NCI-H748 (cell line): Measurements from ENCODE around the gene PIAS3.

ENCODE experiments used
- DNase-seq: peaks from one replicate; lab custom pipeline; 2025; ENCODE audit not compliant: unreplicated experiment; lab: John Stamatoyannopoulos, UW

PIAS3 gene

DNA sequence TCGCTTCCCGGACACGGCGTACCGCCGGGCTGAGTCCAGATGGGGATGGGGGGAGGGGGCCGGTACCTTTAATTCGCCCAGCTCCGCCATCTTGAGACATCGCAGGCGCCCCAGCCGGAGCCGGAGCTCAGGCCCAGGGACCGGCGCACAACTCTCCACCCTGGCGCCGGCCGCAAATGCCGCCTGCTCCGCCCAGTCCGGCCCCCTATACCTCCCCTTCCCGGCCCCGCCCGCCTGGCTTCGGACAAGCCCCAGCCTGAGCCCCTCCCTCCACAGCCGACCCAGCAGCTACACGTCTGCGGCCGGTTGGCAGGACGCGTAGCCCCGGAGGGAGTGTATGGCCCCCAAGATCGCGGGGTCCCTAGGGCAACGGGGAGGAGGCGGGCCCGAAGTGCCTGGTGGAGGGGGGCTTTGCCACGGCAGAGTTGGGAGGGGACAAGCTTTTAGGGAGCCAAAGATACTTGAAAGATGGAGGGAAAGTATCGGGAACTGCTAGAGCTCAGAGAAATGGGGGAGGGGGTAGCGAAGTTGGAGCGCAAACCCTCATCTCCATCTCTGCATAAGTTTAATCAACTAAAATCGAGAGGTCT lies at the start of gene PIAS3:
Gene PIAS3 (minus strand): TSS at position 181 of the 590 bp plus-strand sequence. CDS start 91 bp downstream, at position 90.
- peak; percentile 95 for DNase-seq

DNA sequence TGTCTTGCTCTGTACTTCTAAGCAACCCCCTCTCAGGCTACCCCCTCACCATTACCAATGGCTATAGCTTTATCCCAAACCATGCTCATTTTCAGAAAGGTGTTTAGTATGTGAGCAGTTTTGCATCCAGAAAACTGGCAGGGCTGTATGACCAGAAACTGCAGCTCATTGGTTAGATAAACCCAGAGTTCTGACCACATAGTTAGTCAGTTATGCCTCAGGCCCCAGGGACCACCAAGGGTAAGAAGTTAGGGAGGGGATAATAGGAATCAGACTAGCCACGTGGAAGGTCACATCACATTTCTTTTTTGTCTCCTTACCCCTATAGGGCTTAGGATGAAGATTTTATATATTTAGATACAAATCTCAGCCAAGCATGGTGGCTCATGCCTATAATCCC lies 49.8 kb upstream of the PIAS3 start:
- no peak for DNase-seq

DNA sequence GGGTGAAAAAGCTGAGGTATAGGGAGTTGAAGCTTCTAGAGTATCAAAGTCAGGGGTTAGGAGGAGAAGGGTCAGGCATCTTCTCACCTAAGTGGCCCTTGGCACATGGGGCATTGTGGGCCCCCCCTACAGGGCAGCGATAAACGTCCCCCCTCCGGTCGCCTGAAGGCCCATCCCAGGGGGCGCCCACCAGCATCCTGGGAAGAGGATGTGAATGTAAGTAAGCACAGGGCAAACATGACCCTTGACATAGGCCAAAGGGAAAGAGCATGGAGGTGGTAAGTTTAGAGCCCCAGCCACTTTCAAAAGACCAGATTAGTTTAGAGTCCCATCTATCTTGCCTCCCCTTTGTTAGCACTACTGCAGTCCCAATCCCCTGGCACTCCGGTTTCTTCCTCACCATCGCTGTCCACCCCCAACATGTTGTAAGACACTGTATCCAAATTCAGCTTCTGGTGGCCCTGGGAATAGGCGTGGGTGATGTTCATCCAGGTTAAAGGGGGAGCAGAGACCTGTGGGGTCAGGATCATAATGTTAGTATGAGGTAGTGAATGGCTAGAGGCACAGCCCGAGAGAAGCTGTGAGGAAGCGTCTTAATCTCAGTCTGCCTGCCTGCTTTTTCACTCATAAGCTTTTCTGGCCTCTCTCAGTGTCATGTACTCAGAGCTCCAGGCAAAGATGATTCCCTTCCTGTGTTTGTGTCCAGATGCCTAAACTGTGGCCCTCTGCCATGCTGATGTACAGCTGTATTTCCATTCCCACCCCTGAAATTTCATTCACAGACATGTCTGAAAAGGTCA lies 48.3 kb upstream of the PIAS3 start:
- DNase-seq = no peak

DNA sequence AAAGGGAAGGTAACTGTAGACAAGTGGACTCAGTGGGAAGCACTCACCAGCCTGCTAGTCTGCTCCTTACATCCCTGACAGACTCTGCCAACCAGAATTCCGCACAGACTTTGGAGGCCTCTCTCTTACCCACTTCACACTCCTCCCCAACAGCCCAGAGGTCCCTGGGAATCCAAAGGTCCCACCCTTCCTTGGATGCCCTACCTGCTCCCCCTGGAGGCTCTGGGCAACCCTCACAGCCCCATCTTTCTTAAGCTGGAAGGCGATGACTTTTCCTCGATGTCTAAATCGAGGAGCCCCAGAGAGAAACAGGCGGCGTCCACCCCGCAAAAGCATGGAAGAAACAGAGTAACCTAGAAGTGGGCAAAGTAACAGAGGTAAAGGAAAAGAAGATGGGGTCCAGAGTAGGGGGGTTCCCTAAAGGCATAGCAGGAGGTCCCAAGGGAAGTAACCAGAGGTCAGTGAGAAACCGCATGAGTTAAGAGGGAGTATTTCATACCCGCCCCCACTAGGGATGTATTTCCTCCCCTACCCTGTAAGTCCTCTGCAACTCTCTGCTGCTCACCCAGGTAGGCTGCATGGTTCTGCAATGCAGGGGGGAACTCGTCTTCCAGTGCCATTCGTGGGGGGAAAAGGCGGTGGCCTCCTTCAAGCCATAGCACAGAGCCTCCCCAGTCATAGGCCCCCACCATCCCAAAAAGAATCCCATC lies 42.6 kb upstream of the PIAS3 start:
- DNase-seq = no peak

DNA sequence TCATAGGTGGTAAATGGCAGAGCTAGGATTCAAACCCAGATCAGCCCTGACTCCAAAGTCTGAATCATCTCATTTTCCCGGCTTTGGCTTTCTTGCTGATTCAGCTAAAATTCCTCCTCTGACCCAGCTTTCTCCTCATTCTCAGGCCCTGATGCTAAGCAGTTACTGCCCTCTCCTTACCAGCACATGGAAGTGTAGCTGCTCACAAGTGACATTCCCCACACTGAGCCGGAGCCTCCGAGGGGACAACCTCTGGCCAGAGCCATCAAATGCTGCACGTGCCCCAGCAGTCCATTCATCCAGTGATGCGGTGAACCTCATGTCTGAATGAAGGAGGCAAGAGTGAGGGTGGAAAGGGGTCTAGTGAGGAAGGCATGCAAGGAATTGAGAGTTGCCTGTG lies 39.9 kb upstream of the PIAS3 start:
- no peak for DNase-seq

DNA sequence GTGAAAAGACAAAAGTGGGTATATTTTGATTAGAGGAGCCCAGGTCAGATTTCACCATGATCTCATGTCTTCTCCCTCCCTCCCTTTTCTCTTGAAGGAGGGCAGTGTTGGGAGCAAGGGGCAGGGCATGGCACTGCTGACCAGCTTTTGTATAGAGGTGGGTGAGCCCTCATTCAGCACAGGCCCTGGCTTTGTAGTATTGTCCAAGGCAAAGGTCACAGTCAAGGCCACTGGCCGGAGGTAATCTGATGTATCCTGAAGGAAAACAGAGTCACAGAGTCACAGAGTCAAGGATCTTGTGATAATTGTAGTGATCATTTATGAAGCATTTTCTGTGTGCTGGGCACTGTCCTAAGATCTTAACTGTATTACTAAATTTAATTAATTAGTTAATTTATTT lies 39.1 kb upstream of the PIAS3 start:
- DNase-seq = no peak

DNA sequence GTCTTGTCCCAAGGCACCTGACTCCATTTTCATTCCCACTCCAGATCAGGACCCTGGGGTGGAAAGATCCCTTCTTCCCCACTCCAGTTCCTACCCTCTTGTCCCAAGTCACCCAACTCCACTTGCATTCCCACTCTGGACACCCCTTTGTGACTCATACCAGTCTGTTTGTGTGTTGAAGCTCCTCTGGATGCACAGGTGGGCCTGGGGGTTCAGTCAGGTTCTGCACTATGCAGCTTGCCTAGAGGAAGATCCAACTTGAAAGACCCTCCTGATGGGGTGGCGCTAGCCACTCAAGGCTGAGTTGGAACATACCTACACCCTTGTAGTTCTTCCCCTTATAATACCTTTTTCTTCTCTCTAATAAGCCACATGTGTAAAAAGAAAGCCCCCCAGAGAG lies 36.6 kb upstream of the PIAS3 start:
- no peak for DNase-seq

DNA sequence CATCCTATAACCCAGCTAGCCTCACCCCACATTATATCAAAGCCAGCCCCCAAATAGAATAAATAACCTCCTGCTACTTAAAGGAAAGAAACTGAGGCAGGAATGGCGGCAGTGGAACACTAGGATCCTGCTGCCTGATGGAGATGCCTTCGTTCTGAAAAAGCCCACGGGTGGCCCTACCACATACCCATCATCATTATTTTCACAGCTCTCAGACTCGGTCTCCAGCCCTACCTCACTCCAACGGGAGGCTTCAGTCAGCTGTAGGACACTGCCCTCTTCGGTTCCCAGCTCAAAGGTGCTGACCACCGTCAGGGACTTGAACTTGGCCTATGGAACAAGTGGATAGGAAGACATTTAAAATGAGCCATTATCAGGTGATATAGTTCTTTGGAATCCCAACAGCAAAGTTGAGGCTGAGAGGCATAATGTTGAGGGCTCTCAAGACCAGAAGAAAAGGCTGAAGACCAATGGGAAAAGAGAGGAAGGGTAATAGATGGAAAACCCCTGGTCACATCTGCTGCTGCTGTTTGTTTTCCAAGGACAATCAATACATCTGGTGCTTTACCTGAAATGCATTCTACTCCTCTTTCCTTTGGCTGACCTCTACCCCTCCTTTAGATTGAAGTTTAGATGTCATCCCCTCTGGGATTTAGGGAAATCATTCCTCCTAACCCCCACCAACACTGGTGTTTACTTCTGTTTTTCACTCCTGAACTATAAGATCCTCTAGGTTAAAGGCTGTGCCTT lies 34.6 kb upstream of the PIAS3 start:
- DNase-seq = no peak

DNA sequence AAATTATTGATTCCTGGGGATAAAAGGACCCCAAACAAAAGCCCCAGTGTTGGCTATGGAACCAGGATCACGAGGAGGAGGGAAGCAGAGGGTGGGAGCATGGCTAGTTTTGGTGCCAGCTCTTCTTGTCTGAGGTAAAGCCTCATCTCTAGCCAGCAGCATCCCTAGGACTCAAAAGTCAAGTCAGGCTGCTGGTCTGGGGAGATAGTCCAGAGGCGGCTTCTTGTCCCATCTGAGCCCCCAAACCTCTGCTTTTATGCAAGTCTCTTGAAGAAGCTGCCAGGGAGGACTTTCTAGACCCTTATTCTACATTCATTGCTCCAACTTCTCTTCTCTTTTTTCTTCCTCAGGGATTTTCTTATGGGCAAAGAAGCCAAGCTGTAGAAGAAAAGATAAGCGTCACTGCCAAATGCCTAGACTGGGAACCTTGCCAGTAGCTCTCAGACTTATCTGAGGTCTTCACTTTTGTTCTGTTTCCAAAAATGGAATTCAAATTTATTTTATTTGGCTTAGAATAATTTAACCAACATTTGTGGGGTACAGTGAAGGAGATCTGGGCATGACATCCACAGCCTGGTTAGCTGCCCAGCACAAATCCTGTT lies 33.7 kb upstream of the PIAS3 start:
- peak; percentile 34 for DNase-seq

DNA sequence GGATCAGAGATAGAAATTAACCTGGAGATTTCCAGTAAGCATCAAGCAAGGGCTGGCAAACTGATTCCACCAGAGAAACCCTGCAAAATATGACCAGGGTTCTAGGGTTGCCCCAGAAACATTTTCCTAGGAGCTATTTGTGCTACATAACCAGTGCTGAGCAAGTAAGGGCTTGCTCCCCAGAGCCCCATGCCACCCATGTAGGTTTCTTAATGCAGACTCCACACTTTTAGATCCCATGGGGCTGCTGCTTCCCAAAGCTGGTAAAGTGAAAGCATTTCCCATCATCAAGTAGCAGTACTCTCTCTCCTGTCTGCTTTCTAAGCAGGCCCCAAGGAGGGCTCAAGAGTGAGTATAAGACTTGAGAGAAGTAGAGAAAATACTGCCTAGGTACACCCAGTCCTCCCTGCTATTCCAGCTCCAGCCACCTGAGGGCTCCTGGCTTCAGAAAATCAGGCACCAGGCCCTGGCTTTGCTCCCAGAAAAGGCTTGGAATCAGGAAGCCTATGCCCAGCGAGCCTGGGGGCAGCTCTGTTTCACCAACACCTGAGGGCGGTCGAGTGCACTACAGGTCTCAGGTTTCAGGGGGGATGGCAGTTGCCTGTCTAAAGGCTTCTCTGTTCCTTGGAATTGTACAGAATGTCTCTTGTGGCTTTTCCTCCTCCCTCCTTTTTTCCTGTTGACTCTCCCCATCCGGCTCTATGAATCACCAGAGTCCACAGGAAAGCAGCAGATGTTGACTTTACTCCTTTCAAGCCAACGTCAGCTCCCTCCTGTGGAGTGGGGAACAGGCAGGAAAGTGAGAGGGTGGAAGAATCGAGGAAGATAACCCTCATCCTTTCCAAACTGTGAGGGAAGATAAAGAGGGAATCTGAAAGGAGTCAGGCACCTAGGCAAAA lies 33.0 kb upstream of the PIAS3 start:
- DNase-seq = peak; percentile 98

DNA sequence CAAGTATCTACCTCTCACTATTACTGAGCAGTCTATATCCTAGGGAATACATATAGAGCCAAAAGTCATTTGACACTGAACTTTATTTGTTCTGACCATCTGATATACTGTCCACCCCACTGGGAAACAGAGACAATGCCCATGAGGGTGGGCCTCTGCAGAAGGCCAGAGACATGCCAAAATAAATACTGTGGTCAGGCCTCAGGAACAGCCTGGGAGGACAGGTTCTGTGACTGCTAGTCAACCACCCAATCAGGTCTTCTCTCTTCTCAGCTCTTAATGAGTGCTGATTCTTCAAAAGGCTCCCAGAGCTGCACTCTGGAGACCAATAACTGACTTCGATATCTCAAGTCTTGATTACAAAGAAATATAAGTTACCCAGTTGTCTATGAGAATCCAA lies 32.3 kb upstream of the PIAS3 start:
- DNase-seq = peak; percentile 44

DNA sequence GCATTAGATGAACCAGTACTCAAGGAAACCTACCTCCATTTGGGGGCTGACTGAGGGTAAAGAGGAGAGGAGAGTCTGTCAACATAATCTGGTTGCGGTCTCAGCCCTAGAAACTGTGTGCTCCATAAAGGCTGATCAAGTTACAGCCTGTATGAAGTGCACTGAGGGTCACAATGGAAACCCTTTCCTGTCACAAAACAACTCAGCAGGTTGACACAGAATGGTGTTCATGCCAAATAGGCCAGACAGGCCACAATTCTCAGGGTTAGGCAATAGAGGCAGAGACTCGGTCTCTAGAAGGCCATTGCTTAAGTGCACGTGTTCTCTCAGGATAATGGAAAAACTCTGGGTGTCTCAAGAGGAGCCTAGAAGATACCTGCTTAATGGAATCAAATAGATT lies 30.8 kb upstream of the PIAS3 start:
- peak; percentile 38 for DNase-seq

DNA sequence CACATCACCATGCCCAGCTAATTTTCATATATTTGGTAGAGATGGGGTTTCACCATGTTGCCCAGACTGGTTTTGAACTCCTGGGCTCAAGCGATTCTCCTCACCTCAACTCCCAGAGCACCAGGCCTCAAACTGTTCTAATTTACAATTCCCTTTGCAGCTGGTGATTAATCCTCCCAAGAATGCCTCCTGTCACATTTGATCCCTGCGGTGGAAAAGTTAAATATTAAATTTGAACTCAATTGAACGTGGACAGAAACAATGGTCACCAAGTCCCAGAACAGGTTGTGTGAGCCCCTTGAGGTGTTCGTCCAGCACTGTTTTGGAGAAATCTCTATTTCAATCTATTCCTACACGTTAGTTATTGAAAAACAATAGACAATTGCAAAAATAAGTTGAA lies 28.8 kb upstream of the PIAS3 start:
- DNase-seq = no peak

DNA sequence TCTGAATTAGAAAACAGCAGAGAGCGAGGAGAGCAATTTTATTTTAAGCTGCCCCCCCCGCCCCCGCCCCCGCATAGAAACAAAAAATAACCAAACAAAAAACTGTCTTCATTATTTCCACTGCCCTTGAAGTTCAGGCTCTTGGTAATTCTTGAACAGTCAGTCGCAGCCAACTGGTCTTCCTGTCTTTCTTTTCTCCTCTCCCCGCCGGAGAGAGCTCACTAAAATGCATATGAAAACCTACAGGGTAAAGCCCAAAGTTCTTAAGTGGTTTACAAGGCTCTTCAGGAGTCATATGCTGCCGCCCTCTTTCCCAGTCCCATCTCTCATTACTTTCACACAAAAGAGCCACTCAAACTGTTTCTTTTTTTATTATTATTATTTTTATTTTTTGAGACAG lies 27.9 kb upstream of the PIAS3 start:
- no peak for DNase-seq

DNA sequence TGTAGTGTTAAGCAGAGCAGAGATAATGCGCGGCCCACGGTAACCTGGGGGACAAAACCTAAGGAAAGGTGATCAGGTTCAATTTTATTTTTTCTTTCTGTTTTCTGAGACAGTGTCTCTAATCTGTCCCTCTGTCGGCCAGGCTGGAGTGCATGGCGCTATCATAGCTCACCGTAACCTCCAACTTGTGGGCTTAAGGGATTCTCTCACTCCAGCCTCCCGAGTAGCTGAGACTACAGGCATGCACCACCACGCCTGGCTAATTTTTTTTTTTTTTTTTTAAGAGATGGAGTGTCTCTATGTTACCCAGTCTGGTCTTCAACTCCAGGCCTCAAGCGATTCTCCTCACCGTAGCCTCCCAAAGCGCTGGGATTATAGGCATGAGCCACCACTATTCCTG lies 27.5 kb upstream of the PIAS3 start:
- no peak for DNase-seq

DNA sequence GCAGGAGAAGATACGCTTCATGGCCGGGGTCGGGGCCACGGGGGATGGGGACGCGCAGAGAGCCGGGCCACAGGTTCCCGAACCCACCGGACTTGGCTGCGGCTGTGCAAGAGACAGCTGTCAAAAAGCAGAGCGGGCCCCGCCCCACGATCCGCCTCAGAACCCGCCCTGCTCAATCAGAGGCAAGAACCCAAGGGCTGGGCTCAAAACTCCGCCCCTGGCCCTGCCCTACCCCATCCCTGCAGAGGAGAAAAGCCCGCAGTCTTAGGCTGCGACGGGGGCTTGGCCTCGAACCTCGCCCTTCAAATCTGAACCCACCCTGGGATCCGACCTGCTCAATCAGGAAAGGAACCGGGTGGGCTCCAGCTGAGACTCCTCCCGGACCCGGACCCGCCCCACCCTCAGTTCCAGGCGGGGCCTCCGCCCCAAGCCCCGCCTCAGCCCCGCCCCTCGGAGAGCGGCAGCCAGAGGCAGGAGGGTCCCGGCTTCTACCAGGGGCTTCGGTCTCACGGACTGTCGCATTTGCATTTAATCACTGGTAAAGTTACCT lies 26.9 kb upstream of the PIAS3 start, which contains the start of gene ANKRD35:
Gene ANKRD35 (minus strand): TSS at position 129 of the 550 bp plus-strand sequence. CDS start 108 bp downstream, at position 21.
- peak; percentile 88 for DNase-seq

DNA sequence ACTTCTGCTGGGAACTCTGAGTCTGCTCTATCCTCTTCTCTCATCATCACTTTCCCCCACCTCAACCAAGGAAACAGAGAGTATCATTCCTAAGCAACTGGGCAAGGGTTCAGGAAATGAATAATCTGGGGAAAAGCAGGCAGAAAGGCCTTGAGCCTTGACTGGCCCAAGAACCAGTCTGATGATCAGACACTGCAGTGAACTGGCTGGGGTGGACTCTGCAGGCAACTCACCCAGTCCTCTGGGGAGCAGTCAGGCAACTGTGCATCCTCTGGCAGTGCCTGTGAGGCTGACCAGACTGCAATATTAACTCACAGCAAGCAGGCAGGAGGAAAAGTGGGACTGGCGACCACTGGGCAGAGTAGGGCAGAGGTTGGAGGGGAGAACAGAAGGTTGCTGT lies 25.8 kb upstream of the PIAS3 start:
- no peak for DNase-seq

DNA sequence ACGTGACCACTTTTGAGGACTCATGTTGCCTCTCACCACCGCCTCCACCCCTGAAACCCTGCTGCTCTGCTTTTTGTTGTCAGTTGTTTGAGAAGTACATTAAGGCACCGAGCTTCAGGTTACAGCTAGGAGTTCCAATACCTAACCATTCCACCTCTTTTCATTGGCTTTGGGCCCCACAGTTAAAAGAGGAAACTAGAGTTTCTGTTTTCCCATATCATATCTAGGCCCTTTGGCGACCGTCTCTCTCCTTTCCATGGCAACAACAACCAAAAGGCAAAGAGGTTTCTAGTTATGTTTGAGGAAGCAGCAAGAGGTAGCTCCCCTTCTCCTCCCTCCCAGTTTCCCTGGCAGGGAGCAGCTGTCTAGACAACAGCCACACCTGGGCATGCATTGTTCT lies 20.9 kb upstream of the PIAS3 start:
- DNase-seq = peak; percentile 99

DNA sequence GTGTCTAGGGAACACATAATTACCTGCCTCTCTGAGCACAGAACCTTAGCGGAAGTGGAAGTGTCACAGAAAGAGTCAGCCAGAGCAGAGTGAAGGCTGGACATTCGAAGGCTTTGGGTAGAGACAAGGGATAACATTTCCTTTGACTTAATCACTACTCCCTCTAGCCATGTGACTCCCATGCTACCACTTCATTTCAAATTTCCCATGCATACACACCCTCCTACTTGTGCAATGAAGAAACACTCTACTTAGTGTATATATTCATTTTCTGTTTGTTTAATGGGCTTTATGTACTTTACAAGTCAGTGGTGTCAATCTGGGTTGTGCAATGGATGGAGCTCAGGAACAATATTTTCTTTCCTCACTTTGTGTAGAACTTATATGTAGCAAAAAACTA lies 19.8 kb upstream of the PIAS3 start:
- DNase-seq = peak; percentile 34
